ENCODE data around the gene CNRIP1.

The CNRIP1 gene

DNA sequence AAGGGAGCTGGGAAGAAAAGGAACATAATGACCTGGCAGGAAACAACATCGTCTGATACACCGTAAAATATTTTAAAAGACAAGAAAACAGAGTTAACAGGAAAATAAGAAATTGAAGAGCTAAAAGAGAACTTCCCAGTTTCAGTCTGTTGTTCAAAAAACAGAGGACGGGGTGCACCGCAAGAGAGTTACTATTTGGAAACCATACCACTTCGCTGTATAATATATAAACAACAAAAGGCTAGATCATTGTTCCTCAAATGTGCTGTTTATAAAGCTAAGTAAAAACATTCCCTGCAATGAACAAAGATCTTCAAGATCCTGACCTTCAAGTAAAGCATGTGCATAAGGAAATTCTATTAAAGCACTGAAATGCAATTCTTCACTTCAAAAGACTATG is 69.6 kb downstream of the CNRIP1 start:
- no peak for DNase-seq

DNA sequence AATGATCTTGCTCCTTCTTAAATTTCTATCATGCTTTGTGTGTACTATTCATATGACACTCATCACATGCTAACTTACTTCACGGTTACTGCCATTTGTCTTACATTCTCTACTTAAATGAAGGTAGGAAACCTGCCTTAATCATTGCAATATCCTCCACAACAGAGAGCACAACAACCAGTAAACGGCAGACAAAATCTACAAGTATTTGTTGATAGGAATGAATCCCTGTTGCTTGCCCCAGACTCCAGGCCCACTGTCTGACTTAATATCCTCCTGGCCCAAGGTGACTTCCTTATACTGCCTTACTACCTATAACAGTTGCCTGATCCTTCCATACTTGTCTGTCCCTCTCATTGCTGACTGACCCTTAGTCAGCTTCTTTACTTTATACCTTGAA is 70.9 kb downstream of the CNRIP1 start:
- no peak for DNase-seq

DNA sequence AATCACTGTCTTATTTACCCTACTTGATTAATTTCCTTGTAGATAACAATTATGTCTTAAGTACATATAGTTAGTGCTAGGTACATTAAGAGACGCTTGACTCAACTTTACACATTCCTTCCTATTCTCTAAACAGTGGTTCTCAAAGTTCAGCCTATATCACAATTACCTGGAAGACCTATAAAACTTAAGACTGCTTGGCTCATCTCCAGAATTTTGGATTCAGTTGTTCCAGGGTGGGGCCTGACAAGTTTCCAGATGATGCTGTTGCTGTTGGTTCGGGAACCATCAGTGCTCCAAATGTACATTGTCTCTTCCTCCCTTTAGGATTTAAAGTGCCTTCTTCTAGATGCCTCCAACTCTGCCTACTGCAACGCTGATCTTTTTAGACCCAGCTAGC is 71.4 kb downstream of the CNRIP1 start:
- no peak for DNase-seq

DNA sequence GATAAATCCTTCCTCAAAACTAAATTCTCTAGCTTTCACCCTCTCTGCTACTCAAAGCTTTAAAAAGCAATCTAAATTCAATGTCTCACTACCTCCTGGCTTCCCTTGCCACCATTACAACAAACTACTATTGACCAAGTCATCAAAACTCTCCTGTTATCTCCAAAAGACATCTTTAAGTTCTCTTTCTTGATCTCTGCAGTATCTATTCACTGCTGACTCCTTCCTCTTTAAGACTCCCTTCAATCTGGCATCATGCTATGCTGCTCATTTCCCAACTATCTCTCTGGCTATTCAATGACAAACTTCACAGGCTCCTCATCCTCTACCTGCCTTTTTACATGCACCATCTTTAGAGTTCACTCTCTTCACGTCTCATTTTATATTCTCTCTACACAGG is 73.4 kb downstream of the CNRIP1 start:
- no peak for DNase-seq

GRCh38 chr2:68245672-68246071 is 74.1 kb downstream of the CNRIP1 start:
- DNase-seq, result no peak

- DNase-seq, result no peak
These were observed 74.7 kb downstream of the CNRIP1 start for GRCh38 chr2:68245066-68245465.

DNA sequence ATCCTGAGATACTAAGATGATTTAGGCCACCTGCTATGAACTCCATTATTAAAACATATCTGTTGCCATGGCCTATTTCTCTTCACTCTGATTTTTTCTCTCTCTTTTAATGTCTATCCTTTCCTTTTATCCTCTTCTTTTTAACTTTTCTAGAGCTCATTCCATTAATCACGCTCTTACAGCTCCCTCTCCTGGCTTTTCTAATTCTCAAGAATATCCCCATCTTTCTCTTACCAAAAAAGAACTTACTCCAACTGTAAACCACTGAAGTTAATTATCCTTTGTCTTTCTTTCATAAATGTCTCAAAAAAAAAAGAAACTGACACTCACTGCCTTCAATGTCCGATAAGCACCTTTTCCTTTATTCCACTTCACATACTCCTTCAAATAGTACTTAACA is 75.3 kb downstream of the CNRIP1 start:
- DNase-seq, result no peak

Measured in stimulated activated CD4-positive, alpha-beta T cell treated with anti-CD3 and anti-CD28 coated beads, Interleukin-4, amount 100 ng/mL, for 4 hours (primary cell).